ENCODE results near the gene ARHGEF7.

DNA sequence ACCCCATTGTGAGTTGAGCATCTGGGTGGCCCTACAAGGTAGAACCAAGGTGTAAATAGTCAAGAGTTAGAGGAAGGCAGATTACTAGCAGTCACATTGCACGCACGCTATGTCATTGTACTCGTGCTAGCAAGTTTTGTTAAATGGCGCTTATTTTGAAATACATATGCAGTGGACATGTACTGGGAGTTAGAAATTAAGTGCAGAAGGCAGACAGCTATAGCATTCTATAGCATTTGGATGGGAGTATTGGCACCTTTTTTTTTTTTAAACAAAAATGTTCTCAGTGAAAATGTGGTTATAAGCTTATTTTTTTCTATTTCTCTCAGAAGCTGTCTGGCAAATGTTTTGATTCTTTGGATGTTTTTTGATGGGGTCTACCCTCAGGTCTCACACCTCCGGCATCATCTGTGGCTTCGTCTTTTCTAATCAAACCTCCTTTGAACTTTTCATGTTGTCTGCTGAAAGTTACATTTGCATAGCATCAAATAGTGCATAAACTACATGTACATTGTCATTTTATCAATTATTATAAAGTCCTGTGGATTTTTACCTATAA lies 68.1 kb downstream of the ARHGEF7 start:
- TF ChIP-seq, protein P1, sequence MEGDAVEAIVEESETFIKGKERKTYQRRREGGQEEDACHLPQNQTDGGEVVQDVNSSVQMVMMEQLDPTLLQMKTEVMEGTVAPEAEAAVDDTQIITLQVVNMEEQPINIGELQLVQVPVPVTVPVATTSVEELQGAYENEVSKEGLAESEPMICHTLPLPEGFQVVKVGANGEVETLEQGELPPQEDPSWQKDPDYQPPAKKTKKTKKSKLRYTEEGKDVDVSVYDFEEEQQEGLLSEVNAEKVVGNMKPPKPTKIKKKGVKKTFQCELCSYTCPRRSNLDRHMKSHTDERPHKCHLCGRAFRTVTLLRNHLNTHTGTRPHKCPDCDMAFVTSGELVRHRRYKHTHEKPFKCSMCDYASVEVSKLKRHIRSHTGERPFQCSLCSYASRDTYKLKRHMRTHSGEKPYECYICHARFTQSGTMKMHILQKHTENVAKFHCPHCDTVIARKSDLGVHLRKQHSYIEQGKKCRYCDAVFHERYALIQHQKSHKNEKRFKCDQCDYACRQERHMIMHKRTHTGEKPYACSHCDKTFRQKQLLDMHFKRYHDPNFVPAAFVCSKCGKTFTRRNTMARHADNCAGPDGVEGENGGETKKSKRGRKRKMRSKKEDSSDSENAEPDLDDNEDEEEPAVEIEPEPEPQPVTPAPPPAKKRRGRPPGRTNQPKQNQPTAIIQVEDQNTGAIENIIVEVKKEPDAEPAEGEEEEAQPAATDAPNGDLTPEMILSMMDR (conservative IDR thresholded peaks at IDR 0.05; ENCODE audit: low read depth in 2 of 2) = no peak
- TF ChIP-seq, protein P2, sequence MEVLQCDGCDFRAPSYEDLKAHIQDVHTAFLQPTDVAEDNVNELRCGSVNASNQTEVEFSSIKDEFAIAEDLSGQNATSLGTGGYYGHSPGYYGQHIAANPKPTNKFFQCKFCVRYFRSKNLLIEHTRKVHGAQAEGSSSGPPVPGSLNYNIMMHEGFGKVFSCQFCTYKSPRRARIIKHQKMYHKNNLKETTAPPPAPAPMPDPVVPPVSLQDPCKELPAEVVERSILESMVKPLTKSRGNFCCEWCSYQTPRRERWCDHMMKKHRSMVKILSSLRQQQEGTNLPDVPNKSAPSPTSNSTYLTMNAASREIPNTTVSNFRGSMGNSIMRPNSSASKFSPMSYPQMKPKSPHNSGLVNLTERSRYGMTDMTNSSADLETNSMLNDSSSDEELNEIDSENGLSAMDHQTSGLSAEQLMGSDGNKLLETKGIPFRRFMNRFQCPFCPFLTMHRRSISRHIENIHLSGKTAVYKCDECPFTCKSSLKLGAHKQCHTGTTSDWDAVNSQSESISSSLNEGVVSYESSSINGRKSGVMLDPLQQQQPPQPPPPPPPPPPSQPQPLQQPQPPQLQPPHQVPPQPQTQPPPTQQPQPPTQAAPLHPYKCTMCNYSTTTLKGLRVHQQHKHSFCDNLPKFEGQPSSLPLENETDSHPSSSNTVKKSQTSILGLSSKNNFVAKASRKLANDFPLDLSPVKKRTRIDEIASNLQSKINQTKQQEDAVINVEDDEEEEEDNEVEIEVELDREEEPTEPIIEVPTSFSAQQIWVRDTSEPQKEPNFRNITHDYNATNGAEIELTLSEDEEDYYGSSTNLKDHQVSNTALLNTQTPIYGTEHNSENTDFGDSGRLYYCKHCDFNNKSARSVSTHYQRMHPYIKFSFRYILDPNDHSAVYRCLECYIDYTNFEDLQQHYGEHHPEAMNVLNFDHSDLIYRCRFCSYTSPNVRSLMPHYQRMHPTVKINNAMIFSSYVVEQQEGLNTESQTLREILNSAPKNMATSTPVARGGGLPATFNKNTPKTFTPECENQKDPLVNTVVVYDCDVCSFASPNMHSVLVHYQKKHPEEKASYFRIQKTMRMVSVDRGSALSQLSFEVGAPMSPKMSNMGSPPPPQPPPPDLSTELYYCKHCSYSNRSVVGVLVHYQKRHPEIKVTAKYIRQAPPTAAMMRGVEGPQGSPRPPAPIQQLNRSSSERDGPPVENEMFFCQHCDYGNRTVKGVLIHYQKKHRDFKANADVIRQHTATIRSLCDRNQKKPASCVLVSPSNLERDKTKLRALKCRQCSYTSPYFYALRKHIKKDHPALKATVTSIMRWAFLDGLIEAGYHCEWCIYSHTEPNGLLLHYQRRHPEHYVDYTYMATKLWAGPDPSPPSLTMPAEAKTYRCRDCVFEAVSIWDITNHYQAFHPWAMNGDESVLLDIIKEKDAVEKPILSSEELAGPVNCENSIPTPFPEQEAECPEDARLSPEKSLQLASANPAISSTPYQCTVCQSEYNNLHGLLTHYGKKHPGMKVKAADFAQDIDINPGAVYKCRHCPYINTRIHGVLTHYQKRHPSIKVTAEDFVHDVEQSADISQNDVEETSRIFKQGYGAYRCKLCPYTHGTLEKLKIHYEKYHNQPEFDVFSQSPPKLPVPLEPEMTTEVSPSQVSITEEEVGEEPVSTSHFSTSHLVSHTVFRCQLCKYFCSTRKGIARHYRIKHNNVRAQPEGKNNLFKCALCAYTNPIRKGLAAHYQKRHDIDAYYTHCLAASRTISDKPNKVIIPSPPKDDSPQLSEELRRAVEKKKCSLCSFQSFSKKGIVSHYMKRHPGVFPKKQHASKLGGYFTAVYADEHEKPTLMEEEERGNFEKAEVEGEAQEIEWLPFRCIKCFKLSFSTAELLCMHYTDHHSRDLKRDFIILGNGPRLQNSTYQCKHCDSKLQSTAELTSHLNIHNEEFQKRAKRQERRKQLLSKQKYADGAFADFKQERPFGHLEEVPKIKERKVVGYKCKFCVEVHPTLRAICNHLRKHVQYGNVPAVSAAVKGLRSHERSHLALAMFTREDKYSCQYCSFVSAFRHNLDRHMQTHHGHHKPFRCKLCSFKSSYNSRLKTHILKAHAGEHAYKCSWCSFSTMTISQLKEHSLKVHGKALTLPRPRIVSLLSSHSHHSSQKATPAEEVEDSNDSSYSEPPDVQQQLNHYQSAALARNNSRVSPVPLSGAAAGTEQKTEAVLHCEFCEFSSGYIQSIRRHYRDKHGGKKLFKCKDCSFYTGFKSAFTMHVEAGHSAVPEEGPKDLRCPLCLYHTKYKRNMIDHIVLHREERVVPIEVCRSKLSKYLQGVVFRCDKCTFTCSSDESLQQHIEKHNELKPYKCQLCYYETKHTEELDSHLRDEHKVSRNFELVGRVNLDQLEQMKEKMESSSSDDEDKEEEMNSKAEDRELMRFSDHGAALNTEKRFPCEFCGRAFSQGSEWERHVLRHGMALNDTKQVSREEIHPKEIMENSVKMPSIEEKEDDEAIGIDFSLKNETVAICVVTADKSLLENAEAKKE (CRISPR knock-in tag; IDR thresholded peaks at IDR 0.05) = no peak
- no peak for TF ChIP-seq EZH2phosphoT487 (IDR thresholded peaks at IDR 0.05; ENCODE audit: unreplicated experiment)
- TF ChIP-seq POLR2AphosphoS5 (IDR thresholded peaks at IDR 0.05; ENCODE audit: low read depth) = no peak
- no peak for TF ChIP-seq CREB1 (CRISPR knock-in tag; IDR thresholded peaks at IDR 0.05; ENCODE audit: low read depth)
- no peak for TF ChIP-seq EZH2 (IDR thresholded peaks at IDR 0.05; ENCODE audit: low read depth, unreplicated experiment)

Data from GM23338 (cell line).